GM12892 (cell line): ENCODE data around the gene TRPM2.

Source experiments
- DNase-seq: peaks from one replicate; pipeline ENCODE4 v3.0.0; 2011; ENCODE audit not compliant: insufficient read length
- FAIRE-seq: peaks from 2 replicates; lab custom pipeline; 2011; peaks lifted over from hg19 to GRCh38; lab: Jason Lieb, UNC
- POLR2A ChIP-seq: IDR thresholded peaks from 2 replicates; pipeline ENCODE4 v1.6.1; 2011; ENCODE audit warnings: low read depth, low read length, control low read depth
- POLR2AphosphoS5 ChIP-seq: IDR thresholded peaks from 2 replicates; pipeline ENCODE4 v1.6.1; 2011; ENCODE audit warnings: low read depth, low read length, control low read depth
- TAF1 ChIP-seq: IDR thresholded peaks from 2 replicates; pipeline ENCODE4 v1.6.1; 2011; ENCODE audit warnings: low read depth, mild to moderate bottlenecking, control low read depth, low read length, borderline replicate concordance

The TRPM2 gene

DNA sequence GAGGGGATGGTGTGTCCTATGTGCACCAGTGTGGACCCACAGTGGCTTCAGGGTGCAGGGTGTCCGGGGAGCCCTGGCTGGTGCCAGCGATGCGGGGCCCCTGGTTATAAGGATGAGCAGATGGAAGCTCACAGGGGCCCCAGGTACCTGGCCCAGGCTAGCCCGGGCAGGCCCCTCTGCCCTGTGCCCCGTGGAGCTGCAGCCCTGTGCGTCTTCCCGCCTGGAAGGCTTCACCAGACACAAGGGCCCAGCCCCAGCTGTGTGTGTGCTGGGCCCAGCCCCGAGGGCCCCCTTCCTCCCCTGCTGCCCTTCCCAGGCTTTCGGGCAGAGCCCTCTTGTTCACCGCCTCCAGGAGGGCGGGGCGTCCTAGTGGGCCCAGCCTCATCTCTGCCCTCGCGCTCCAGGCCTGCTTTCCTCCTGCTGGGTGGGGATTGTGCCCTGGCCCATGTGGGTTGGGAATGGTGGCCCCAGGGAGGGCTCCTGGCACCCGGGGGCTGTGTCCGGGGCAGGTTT, 37.7 kb upstream of the TRPM2 start:
- FAIRE-seq (no peak), DNase-seq (no peak)
- no peak for TF ChIP-seq TAF1
- TF ChIP-seq POLR2A, result no peak
- no peak for TF ChIP-seq POLR2AphosphoS5

DNA sequence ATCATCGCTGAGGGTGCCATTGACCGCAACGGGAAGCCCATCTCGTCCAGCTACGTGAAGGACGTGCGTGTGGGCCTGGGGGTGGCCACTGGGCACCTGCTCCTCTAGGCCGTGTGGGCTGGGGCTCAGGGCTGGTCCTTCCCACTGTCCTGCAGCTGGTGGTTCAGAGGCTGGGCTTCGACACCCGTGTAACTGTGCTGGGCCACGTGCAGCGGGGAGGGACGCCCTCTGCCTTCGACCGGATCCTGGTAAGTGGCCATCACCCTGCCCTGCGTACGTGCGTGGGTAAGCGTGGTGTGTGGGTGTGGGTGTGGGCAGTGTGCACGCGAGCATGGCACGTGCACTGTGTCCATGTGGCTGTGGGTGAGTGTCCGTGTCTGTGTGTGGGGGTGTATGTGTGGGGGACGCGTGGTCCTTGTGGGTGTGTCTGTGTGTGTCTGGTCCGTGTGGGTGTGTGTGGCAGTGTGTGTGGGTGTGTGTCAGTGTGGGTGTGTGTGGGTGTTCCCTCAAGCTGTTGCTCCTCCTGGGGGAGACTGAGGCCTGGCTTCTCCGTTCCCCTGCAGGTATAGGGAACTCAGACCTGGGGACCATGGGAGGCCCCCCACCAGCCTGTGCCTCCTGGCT, 37.0 kb upstream of the TRPM2 start:
- DNase-seq (no peak), FAIRE-seq (no peak)
- TF ChIP-seq TAF1, result no peak
- TF ChIP-seq POLR2AphosphoS5, result peak; percentile 47; the same call in 1 of the 2 replicates
- TF ChIP-seq POLR2A, result no peak

DNA sequence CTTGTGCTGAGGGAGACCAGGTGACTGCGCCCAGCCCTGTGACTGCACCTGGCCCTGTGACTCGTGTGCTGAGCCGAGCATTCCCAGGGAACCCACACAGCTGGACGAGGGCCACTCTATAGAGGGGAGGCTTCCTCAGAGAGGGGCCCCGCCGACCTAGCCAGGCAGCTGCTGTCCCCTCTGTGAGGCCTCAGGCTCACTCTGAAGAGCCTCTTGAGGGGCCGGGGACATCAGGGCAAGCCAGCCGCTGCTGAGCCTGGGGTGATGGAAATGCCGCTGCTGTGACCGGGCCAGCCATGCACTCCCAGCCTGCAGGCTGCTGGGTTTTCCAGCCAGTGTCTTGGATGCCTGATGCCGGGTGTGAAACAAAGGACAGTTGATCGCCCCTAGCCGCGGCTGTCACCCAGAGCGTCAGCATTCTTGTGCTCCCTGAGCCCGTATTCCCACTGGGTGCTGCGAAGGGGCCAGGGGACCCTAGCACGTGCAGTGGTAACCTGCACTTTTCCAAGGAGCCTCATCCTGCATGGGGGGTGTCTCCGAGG, 36.1 kb upstream of the TRPM2 start:
- DNase-seq (no peak), FAIRE-seq (no peak)
- TF ChIP-seq POLR2A, result no peak
- TF ChIP-seq TAF1, result no peak
- no peak for TF ChIP-seq POLR2AphosphoS5

GRCh38 chr21:44317871-44318270, 35.5 kb upstream of the TRPM2 start:
- no peak for DNase-seq
- no peak for FAIRE-seq
- TF ChIP-seq POLR2AphosphoS5 (no peak), POLR2A (no peak), TAF1 (no peak)

DNA sequence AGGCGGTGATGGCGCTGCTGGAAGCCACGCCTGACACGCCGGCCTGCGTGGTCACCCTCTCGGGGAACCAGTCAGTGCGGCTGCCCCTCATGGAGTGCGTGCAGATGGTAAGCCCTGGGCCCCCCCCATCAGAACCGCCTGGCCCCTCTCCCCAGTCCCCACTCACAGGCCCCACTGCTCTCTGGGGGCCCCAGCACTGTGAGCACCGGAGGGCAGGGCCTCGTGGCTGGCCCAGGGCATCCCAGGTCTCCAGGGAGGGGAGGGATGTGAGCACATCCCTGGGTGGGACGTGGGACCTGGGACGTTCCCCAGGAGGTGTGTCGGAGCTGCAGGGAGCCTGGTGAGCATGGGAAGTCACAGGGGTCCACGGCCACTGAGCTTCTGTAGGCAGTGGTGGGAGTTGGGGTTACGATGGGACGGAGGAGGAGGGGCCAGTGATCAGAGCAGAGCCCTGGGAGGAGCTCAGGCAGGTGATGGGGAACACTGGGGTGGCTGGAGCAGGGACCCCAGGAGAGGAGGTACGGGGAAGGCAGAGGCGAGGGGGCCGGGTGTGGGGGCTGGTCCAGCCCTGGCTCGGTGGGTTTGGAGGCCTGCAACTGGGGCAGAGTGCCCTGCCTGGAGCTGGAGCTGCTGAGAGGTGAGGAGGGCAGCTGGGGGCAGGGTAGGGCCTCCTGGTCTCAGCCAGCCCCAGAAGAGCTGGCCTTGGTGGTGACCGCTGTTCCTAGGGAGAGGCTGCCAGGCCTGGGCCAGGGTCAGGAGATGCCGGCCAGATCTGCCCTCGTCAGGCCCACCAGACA, 34.7 kb upstream of the TRPM2 start:
- no peak for FAIRE-seq
- no peak for DNase-seq
- TF ChIP-seq POLR2A (no peak), POLR2AphosphoS5 (no peak), TAF1 (no peak)

DNA sequence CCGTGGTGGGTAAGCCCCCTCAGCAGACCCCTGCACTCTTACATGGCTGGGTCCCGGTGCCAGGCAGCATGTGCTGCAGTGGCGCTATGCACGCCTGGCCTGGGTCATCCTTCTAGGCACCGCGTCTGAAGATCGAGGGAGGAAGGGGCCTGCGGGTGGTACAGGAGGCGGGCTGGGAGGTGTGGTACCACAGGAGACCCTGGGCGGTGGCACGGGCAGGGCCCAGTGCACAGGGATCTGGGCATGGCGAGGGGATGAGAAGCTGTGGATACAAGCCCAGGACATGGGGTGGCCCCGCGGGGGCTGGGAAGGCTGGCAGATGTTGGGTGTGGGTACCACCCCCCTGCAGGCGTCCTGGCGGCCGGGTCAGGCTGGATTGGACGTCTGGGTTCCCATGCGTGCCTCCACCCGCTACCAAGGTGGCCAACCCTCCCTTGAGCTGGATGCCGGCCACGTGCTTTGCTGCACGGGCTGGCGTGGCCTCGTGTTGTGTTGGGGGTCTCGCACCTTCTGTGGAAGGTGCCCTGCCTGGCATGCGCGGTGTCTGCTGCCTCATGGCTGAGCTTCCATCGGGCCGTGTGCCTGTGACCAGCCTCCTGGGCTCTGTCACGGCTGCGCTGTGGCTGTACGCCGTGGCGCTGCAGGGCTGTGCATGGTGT, 33.9 kb upstream of the TRPM2 start:
- FAIRE-seq, result no peak
- TF ChIP-seq POLR2AphosphoS5 (no peak), POLR2A (no peak), TAF1 (no peak)

DNA sequence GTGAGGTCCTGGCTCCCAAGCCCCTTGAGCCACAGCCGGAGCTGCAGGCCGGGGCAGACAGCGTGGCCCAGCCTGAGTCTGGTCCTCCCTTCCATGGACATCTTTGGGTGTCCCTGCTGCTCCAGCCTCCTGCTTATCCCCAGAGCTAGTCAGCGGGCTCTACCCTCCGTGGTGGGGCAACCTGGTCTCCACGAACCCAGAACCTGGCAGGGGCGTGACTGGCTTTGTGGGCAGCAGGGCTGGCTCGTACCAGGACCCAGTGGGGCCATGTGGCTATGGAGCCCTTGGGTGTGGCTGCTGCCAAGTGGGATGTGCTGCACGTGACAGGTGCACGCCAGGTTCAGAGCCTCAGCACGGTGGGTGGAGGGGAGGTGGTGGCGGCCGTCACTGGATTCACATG, 32.6 kb upstream of the TRPM2 start:
- no peak for DNase-seq
- TF ChIP-seq POLR2AphosphoS5 (no peak), POLR2A (no peak), TAF1 (no peak)
- no peak for FAIRE-seq

More for the DNA sequence above, 33.9 kb upstream of the TRPM2 start:
- no peak for DNase-seq

GRCh38 chr21:44321846-44322450, 31.5 kb upstream of the TRPM2 start:
- DNase-seq, result no peak
- TF ChIP-seq TAF1, result no peak
- TF ChIP-seq POLR2A, result no peak
- TF ChIP-seq POLR2AphosphoS5, result no peak
- FAIRE-seq, result no peak

DNA sequence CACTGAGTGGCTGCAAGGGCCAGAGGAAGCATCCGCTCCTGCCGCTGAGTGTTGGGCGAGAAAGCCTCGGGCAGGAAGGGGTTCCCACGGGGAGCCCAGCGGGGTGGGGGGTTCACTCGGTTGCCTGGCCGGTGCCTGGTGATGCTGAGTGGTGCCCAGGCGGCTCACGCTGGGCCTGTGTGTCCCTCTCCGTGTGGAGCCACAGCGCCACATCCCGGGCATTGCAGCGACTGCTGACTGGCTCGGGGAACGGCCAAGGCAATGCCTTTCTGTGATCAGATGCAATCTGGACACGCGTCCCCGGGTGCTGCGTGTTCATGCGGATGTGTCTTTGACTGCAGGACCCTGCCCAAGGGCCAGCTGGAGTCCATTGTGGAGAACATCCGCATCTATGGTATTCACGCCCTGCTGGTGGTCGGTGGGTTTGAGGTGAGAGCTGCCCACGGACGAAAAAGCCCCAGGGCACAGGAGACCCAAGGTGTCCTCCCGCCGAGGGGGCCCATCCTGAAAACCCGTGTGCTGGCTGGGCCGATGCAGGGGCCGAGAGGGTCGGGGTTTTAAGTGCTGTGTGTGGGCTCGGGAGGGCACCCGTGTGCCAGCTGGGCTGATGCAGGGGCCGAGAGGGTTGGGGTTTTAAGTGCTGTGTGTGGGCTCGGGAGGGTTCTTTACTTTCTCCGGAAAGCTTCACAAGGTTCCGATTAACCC, 30.6 kb upstream of the TRPM2 start:
- FAIRE-seq (no peak), DNase-seq (no peak)
- TF ChIP-seq POLR2AphosphoS5 (no peak), TAF1 (no peak), POLR2A (no peak)

GRCh38 chr21:44323591-44323990, 29.8 kb upstream of the TRPM2 start:
- TF ChIP-seq POLR2AphosphoS5 (no peak; the same call in 1 of the 2 replicates), TAF1 (no peak), POLR2A (no peak)
- DNase-seq (no peak), FAIRE-seq (no peak)
